HEK293 (cell line): Measurements from ENCODE around the gene ELAPOR2.
A peak's percentile ranks its signal among the peaks of the same experiment; 100 is the strongest.

Experiments used
- CTCF ChIA-PET: fragments of 350-600 bp; formaldehyde crosslinking; extraction: SDS; loops from one replicate; lab custom pipeline; 2021; ENCODE audit warnings: antibody characterized with exemption; lab: Yijun Ruan, JAX
- POLR2A ChIA-PET: fragments of 300-600 bp; formaldehyde crosslinking; extraction: SDS; loops from one replicate; lab custom pipeline; 2020; ENCODE audit warnings: antibody characterized with exemption, inconsistent platforms; lab: Yijun Ruan, JAX
- H3K27ac ChIP-seq: fragments of 200-500 bp; sonication (Bioruptor generic); 2 replicates; pipeline ENCODE4 v1.5.1; 2014; ENCODE audit warnings: low read depth, low read length, control low read depth, inconsistent platforms; ENCODE audit errors: extremely low read depth
- H3K36me3 ChIP-seq, 2 experiments: fragments of 200-500 bp in 1 of 2; sonication (Bioruptor generic) in 1 of 2; 1 replicate in 1 of 2; 2 replicates in 1 of 2; pipeline ENCODE4 v1.5.1; 2014 to 2017; ENCODE audit warnings: inconsistent platforms in 2 of 2, low read length in 2 of 2; ENCODE audit not compliant: control insufficient read depth in 2 of 2, insufficient read depth in 1 of 2
- H3K4me1 ChIP-seq: fragments of 200-500 bp; sonication (Bioruptor generic); 2 replicates; pipeline ENCODE4 v1.5.1; 2014; ENCODE audit warnings: mild to moderate bottlenecking, low read length, inconsistent platforms; ENCODE audit not compliant: control insufficient read depth, insufficient read depth
- H3K4me3 ChIP-seq: 2 replicates; pipeline ENCODE4 v1.5.1; 2011; ENCODE audit warnings: low read depth, mild to moderate bottlenecking, control low read depth, low read length, moderate library complexity
- H3K9me3 ChIP-seq: fragments of 200-500 bp; sonication (Bioruptor generic); 2 replicates; pipeline ENCODE4 v1.5.1; 2014; ENCODE audit warnings: low read depth, low read length, inconsistent platforms; ENCODE audit not compliant: control insufficient read depth, insufficient read depth
- BCL6B ChIP-seq: fragments of 450-650 bp; formaldehyde crosslinking; IDR thresholded peaks from 2 replicates; pipeline ENCODE4 v1.5.1; 2017; ENCODE audit warnings: missing biosample characterization, missing genetic modification characterization
- GFI1B ChIP-seq: fragments of 450-650 bp; formaldehyde crosslinking; IDR thresholded peaks from 2 replicates; pipeline ENCODE4 v1.5.1; 2016; ENCODE audit warnings: missing biosample characterization, missing genetic modification characterization
- INSM2 ChIP-seq: fragments of 450-650 bp; formaldehyde crosslinking; IDR thresholded peaks from 2 replicates; pipeline ENCODE4 v1.5.1; 2016; ENCODE audit warnings: missing biosample characterization, missing genetic modification characterization
- KLF17 ChIP-seq: fragments of 450-650 bp; formaldehyde crosslinking; IDR thresholded peaks from 2 replicates; pipeline ENCODE4 v1.5.1; 2016; ENCODE audit warnings: missing biosample characterization, missing genetic modification characterization
- KLF7 ChIP-seq: fragments of 450-650 bp; formaldehyde crosslinking; IDR thresholded peaks from 2 replicates; pipeline ENCODE4 v1.5.1; 2016; ENCODE audit warnings: missing biosample characterization, missing genetic modification characterization, borderline replicate concordance
- OSR2 ChIP-seq: fragments of 450-650 bp; formaldehyde crosslinking; IDR thresholded peaks from 2 replicates; pipeline ENCODE4 v1.5.1; 2016; ENCODE audit warnings: missing biosample characterization, missing genetic modification characterization
- SALL2 ChIP-seq: fragments of 450-650 bp; formaldehyde crosslinking; IDR thresholded peaks from 2 replicates; pipeline ENCODE4 v1.5.0; 2017; ENCODE audit warnings: missing biosample characterization, mild to moderate bottlenecking, missing genetic modification characterization, borderline replicate concordance
- TCF7L2 ChIP-seq: IDR thresholded peaks from 2 replicates; pipeline ENCODE4 v1.6.1; 2011; ENCODE audit warnings: low read depth, mild to moderate bottlenecking, inconsistent platforms, low read length, moderate library complexity, borderline replicate concordance
- ZBTB21 ChIP-seq: fragments of 450-650 bp; formaldehyde crosslinking; IDR thresholded peaks from 2 replicates; pipeline ENCODE4 v1.5.1; 2017; ENCODE audit warnings: missing biosample characterization, missing genetic modification characterization
- ZNF10 ChIP-seq: fragments of 450-650 bp; formaldehyde crosslinking; IDR thresholded peaks from 2 replicates; pipeline ENCODE4 v1.5.1; 2017; ENCODE audit warnings: missing biosample characterization, missing genetic modification characterization
- ZNF132 ChIP-seq: fragments of 450-650 bp; formaldehyde crosslinking; IDR thresholded peaks from 2 replicates; pipeline ENCODE4 v1.5.1; 2017; ENCODE audit warnings: missing biosample characterization, missing genetic modification characterization, borderline replicate concordance
- ZNF184 ChIP-seq: fragments of 450-650 bp; IDR thresholded peaks from 2 replicates; pipeline ENCODE4 v1.5.1; 2018; ENCODE audit warnings: missing biosample characterization, mild to moderate bottlenecking, missing genetic modification characterization
- ZNF335 ChIP-seq: fragments of 450-650 bp; formaldehyde crosslinking; conservative IDR thresholded peaks from 2 replicates; pipeline ENCODE4 v1.5.1; 2016; ENCODE audit warnings: missing biosample characterization, missing genetic modification characterization
- ZNF513 ChIP-seq: fragments of 450-650 bp; IDR thresholded peaks from 2 replicates; pipeline ENCODE4 v1.5.1; 2018; ENCODE audit warnings: missing biosample characterization, missing genetic modification characterization
- ZNF544 ChIP-seq: fragments of 450-650 bp; formaldehyde crosslinking; IDR thresholded peaks from 2 replicates; pipeline ENCODE4 v1.5.0; 2017; ENCODE audit warnings: missing biosample characterization, missing genetic modification characterization
- ZNF561 ChIP-seq: fragments of 450-650 bp; IDR thresholded peaks from 2 replicates; pipeline ENCODE4 v1.5.1; 2018; ENCODE audit warnings: missing biosample characterization, missing genetic modification characterization, borderline replicate concordance
- ZNF639 ChIP-seq: fragments of 450-650 bp; formaldehyde crosslinking; IDR thresholded peaks from 2 replicates; pipeline ENCODE4 v1.5.1; 2016; ENCODE audit warnings: missing biosample characterization, missing genetic modification characterization
- ZNF658 ChIP-seq: fragments of 450-650 bp; formaldehyde crosslinking; IDR thresholded peaks from 2 replicates; pipeline ENCODE4; 2016; ENCODE audit warnings: missing biosample characterization, missing genetic modification characterization
- ZNF664 ChIP-seq: fragments of 450-650 bp; formaldehyde crosslinking; IDR thresholded peaks from 2 replicates; pipeline ENCODE4 v1.5.1; 2016; ENCODE audit warnings: missing biosample characterization, missing genetic modification characterization
- ZNF707 ChIP-seq: fragments of 450-650 bp; formaldehyde crosslinking; IDR thresholded peaks from 2 replicates; pipeline ENCODE4 v1.5.1; 2016; ENCODE audit warnings: missing biosample characterization, missing genetic modification characterization
- ZSCAN4 ChIP-seq: fragments of 450-650 bp; formaldehyde crosslinking; IDR thresholded peaks from 2 replicates; pipeline ENCODE4 v1.5.1; 2017; ENCODE audit warnings: missing biosample characterization, missing genetic modification characterization
- TF ChIP-seq, protein P1 (sequence below): IDR thresholded peaks from 2 replicates; pipeline ENCODE4 v1.6.1; 2011; ENCODE audit warnings: mild to moderate bottlenecking, low read depth, low read length, borderline replicate concordance
- TF ChIP-seq, protein P2 (sequence below): fragments of 450-650 bp; formaldehyde crosslinking; IDR thresholded peaks from 2 replicates; pipeline ENCODE4 v1.5.1; 2016; ENCODE audit warnings: missing biosample characterization, missing genetic modification characterization
- TF ChIP-seq, protein P3 (sequence below): fragments of 450-650 bp; formaldehyde crosslinking; IDR thresholded peaks from 2 replicates; pipeline ENCODE4; 2016; ENCODE audit warnings: missing biosample characterization, missing genetic modification characterization

The ELAPOR2 gene

DNA sequence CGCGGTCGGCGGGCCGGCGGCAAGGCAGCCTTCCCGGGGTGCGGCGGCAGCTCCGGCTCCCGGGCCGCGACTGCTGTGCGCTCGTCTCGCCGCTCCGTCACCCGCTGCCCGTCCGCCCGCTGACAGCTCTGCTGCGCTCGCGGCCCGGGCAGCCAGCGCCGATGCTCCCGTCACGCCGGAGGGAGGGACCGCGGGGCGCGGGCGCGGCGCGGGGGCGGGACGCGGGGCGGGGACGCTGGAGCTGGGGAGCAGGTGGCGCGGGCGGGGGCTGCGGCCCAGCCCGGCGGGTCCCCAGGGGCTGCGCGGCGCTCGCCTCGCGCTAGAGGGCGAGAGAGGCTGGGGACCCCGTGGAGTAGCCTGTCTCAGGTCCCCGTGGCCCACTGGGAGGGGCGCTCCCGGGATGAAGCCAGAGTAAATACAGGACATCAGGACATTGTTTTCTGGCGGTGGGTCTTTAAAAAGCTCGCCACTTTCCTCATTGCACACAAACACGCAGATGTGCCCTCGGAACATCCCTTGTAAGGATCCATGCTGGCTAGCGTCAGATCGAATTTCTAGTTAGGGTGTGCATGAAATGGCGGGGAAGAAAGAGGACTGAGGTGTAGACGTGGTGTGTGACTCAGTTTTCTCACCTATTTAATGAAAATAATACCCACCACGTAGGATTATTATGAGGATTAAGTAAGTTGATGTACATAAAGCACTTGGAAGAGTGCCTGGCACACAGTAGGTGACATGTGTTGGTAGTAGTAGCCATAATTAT lies at the start of gene ELAPOR2:
Gene ELAPOR2 (minus strand): TSS at position 130 of the 763 bp plus-strand sequence. CDS start 141 bp downstream, outside the sequence.
- H3K4me3 ChIP-seq = peak within 1 kb of the TSS; percentile 64
- H3K9me3 ChIP-seq = no peaks in the 10 kb centered on the region
- ChIA-PET CTCF (interaction anchor here (0.6 to 1.7 kb wide), 5 partner anchors 15 to 115 kb away, joined by 3 to 14 read pairs (median 4); no protein-coding TSS in a partner anchor), POLR2A (interaction anchor here (0.8 to 2.3 kb wide), 5 partner anchors 68 to 161 kb away, joined by 3 to 16 read pairs (median 5); partner anchors contain the start of genes DMTF1 and TMEM243)
- H3K4me1 ChIP-seq = no peaks in the 10 kb centered on the region; the same call in 1 of the 2 replicates
- peak within 1 kb of the TSS; percentile 30; the same call in 1 of the 2 replicates for H3K27ac ChIP-seq
- H3K36me3 ChIP-seq = no peaks in the 10 kb centered on the region
- TF ChIP-seq, protein P1, sequence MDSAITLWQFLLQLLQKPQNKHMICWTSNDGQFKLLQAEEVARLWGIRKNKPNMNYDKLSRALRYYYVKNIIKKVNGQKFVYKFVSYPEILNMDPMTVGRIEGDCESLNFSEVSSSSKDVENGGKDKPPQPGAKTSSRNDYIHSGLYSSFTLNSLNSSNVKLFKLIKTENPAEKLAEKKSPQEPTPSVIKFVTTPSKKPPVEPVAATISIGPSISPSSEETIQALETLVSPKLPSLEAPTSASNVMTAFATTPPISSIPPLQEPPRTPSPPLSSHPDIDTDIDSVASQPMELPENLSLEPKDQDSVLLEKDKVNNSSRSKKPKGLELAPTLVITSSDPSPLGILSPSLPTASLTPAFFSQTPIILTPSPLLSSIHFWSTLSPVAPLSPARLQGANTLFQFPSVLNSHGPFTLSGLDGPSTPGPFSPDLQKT = no peak
- TF ChIP-seq BCL6B (tag by site-specific recombination) = no peak
- TF ChIP-seq ZNF639 (tag by site-specific recombination) = no peak
- TF ChIP-seq, protein P2, sequence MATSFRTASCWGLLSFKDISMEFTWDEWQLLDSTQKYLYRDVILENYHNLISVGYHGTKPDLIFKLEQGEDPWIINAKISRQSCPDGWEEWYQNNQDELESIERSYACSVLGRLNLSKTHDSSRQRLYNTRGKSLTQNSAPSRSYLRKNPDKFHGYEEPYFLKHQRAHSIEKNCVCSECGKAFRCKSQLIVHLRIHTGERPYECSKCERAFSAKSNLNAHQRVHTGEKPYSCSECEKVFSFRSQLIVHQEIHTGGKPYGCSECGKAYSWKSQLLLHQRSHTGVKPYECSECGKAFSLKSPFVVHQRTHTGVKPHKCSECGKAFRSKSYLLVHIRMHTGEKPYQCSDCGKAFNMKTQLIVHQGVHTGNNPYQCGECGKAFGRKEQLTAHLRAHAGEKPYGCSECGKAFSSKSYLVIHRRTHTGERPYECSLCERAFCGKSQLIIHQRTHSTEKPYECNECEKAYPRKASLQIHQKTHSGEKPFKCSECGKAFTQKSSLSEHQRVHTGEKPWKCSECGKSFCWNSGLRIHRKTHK (tag by site-specific recombination) = no peak
- TF ChIP-seq ZSCAN4 (tag by site-specific recombination) = 0 out of 2 replicates have a peak, but pooled peaks have one; percentile 19
- TF ChIP-seq SALL2 (tag by site-specific recombination) = no peak
- no peak for TF ChIP-seq ZNF561
- no peak for TF ChIP-seq INSM2 (tag by site-specific recombination)
- no peak for TF ChIP-seq ZNF10 (tag by site-specific recombination)
- TF ChIP-seq OSR2 (tag by site-specific recombination) = no peak
- peak; percentile 31; the same call in 1 of the 2 replicates for TF ChIP-seq KLF7 (tag by site-specific recombination)
- no peak for TF ChIP-seq ZNF658 (tag by site-specific recombination)
- no peak for TF ChIP-seq ZNF707 (tag by site-specific recombination)
- no peak for TF ChIP-seq ZNF664
- TF ChIP-seq KLF17 = no peak
- TF ChIP-seq ZNF184 (tag by site-specific recombination) = no peak
- no peak for TF ChIP-seq ZNF544 (tag by site-specific recombination)
- TF ChIP-seq TCF7L2 = no peak
- TF ChIP-seq, protein P3, sequence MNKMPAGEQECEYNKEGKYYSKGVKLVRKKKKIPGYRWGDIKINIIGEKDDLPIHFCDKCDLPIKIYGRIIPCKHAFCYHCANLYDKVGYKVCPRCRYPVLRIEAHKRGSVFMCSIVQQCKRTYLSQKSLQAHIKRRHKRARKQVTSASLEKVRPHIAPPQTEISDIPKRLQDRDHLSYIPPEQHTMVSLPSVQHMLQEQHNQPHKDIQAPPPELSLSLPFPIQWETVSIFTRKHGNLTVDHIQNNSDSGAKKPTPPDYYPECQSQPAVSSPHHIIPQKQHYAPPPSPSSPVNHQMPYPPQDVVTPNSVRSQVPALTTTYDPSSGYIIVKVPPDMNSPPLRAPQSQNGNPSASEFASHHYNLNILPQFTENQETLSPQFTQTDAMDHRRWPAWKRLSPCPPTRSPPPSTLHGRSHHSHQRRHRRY = no peak
- TF ChIP-seq ZNF513 (tag by site-specific recombination) = no peak
- TF ChIP-seq ZNF335 (tag by site-specific recombination) = peak; percentile 75
- TF ChIP-seq ZBTB21 (tag by site-specific recombination) = no peak
- no peak for TF ChIP-seq ZNF132
- TF ChIP-seq GFI1B = no peak
